CD4-positive, alpha-beta T cell treated with Interleukin-12 subunit alpha and Interleukin-12 subunit beta, for 1 hour (primary cell): ENCODE measurements around the gene EPHB3.

ENCODE experiments used
- DNase-seq: peaks from one replicate; pipeline ENCODE4 v3.0.0-alpha.2; 2020

EPHB3 gene

DNA sequence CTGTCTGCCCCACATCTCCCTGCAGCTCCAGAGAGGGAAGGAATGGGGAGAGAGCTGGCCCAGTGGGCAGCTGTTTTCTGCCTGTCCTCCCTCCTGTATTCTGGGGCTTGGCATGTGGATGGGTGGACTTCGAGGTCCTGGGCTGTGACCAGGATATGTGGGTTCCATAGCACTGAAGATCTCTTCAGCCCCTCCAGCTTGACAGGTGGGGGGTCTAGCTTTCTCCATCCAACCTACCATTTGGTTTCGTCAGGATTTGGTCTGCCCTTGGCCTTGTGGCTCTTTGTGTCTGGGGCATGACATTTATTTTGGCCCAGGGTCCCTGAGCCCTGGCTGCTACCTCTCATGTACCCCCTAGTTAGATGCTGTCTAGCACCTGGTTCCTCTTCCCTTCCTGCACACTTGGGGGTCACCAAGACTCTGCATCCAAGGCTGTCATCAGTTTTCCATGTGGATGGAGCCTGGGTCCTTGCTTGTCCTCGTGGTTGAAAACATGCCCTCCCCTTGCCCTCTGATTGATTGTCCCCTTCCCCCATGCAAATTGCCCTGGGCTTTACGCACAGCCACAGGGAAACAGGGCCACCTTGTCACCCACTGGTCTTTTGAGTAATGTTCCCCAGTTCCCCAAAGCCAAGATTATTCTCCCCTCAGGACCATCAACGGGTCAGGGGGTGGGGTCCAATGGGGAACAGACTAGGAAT lies 3.2 kb downstream of the EPHB3 start:
- no peak for DNase-seq

DNA sequence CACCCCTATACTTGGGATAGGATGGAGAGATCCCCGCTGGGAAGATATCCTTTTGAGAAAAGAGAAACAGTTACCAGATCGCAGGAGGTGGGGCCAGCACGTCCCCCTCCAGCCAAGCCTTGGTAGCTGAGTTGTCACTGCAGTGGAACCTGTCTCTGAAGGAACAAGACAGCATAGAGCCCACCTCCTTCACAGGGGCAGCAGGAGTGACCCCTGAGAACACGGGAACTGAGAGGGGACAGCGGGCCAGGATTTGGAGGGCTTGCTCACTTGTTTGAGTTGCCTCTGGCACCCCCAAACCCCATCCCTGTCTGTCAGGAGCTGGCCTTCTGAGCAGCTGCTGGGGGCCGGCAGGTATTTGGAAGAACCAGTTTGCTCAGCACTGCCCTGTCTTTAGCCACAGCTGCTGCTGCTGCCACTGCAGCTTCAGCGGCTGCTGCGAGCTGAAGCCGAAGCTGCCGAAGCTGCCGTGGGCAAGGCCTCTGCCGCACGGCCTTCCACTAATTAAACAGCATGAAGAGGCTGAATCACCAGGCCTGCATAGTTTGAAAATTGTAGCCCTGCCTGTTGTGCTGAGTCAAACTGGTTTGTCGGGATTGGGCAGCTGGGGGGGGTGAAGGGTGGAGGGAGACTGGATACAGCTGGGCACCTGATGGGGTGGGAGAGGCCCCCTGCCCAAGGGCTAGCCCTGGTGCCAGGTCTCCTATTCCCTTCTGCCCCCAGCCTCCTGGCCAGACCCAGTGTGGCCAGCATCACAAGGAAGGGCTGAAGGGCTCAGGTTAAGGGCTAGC lies 4.0 kb downstream of the EPHB3 start:
- DNase-seq, result no peak

- DNase-seq, result no peak
These were observed 5.1 kb downstream of the EPHB3 start for GRCh38 chr3:184566441-184567414.

DNA sequence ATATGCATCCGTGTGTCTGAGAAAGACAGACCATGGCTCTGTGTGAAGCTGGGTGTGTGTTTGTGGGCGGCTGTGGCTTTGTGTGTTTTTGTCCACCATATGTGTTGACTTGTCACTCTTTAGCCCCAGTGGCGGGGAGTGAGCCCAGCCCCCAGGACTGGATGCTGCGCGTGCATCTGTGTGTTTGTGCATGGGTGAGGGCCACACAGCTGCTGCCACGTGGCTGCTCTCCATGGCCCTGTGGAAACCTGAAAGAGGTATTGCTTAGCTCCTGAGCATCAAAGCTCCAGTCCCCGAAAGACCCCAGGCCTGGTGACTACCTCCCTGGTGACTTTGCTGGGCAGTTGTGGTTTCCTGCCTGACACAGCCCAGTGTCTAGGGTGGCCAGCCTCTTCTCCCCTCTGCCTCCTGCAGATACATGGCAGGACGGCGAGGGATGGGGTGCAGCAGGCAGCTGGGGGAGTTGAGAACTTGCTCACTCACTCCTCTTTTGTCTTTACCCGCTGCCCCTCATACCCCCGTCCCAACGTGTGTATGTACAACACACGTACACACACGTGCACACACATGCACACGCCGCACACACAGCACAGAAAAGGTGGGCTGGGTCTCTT lies 6.5 kb downstream of the EPHB3 start:
- DNase-seq, result no peak

DNA sequence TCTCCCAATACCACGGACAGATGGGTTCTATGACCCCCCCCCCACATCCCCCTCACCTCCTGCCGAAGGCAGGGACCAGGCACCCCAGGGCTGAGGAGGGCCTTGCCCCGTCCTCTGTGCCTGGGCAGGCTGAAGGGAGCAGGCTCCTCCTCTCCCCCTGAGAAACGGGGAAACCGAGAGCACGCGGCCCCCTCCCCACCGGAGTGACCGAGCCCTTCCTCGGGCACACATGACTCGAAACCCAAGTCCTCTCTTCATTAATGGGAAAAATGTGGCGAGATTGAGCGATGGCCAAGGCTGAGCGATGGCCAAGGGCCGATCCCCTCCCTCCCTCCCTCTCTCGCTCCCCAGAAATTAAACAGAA lies 7.0 kb downstream of the EPHB3 start:
- no peak for DNase-seq

DNA sequence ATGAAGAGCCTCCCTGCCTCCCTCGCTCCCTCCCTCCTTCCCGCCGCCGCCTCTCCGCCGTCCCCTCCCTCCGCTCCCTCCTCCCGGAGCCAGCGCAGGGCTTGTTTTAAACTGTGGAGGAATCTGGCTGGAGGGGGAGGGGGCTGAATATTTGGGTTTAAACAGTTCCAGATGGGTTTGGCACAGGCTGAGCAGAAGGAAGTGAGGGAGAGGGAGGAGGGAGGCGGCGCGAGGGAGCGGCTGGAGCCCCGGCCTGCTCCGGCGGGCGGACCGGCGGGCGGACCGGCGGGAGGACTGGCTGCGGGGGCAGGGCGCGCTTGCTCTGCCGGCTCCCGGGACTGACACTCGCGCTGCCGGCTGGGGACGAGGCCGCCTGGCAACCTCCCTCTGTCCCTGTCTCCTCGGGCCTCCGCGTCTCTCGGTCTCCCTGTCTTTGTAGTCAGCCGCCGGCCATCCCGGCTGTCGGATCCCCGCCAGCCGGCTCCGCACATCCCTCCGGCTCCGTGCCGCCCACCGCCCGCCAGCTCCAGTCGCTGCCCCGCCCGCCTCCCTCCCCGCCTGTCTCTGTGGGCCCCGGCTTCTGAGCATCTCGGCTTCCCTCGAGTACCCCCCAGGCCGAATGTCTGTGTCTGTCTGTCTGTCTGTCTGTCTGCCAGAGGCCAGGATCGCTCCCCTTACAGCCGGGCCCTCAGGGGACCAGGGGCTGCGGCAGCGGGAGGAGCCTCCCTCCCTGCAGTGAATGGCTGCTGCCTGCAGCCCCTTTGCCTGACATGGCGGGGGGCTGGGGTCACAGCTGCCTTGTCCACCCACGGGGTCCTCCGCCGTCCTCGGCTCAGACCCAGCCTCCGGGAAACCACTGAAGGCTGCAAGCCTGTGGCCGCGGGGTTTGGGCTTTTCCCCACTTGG lies 7.6 kb downstream of the EPHB3 start:
- DNase-seq, result peak; percentile 15

GRCh38 chr3:184570035-184570434 lies 8.4 kb downstream of the EPHB3 start:
- no peak for DNase-seq

- no peak for DNase-seq
These were observed 8.9 kb downstream of the EPHB3 start for GRCh38 chr3:184570489-184570888.

DNA sequence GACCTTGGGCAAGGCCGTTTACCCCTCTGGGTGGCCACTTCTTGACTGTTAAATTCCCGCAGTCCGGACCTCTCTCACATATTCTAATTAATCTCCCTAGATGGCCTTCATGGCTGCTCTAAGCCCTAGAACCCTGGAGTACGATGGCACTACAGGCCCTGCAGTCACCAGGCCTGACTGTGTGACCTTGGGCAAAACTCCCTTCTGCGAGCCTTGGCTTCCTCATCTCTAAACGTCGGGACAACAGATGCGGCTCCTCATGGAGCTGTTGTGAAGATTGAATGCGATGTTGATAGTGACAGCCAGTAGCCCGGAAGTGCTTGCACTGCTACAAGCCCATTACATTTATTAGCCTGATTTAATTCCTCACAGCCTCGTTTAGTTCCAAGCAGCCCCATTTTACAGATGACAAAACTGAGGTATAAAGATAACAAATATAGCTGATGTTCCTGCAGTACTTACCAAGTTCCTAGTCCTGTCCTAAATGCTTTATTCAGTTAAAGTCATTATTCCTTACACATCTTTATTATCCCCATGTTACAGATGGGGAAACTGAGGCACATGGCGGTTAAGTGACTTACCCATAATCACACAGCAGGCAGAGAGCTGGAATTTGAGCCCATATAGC lies 10.3 kb downstream of the EPHB3 start:
- DNase-seq, result no peak

DNA sequence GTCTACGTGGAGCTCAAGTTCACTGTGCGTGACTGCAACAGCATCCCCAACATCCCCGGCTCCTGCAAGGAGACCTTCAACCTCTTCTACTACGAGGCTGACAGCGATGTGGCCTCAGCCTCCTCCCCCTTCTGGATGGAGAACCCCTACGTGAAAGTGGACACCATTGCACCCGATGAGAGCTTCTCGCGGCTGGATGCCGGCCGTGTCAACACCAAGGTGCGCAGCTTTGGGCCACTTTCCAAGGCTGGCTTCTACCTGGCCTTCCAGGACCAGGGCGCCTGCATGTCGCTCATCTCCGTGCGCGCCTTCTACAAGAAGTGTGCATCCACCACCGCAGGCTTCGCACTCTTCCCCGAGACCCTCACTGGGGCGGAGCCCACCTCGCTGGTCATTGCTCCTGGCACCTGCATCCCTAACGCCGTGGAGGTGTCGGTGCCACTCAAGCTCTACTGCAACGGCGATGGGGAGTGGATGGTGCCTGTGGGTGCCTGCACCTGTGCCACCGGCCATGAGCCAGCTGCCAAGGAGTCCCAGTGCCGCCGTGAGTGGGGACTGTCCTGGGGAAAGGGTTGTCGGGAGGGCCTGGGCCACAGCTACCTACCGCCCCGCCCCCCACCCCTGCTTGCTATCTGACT lies 11.2 kb downstream of the EPHB3 start:
- DNase-seq, result no peak

DNA sequence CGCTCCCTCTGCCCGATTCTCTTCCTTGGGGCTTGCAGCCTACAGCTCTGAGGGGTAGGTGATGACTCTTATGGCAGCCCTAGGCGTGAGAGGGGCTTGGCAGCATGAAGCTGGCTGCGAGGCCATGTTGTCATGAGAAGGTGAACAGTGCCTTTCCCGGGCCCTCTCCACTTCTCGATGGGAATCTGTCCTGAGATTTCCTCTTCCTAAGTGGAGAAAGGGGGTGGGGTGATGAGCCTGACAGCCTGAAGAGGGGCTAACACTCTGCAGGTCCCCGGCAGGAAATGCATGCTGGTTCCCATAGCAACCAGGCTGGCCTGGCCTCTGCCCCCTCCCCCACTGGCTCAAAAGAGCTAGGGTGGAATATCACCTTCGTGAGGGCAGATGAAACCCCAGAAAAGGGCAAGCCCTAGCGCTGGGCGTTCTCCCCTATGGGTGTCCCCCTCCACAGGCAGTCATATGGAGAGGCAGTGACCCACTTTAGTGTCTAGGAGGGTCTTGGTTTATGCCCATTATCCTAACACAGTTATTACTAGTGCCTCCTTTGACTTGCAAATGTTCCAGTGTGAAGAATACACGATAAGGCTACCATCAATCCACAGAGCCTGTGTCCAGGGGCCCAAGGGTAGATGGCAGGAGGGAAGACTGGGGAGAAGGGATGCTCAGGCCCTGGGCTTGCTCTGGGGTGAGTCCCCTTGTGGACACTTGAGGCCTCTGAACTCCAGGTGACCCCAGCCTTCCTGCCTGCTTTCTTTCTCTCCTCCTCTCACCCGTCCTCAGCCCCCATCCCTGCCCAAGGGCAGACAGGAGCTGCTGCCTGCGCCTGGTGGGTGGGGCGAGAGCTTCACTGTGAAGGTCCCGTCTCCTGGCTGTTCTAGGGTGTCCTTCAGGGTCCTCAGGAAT lies 13.2 kb downstream of the EPHB3 start:
- no peak for DNase-seq

DNA sequence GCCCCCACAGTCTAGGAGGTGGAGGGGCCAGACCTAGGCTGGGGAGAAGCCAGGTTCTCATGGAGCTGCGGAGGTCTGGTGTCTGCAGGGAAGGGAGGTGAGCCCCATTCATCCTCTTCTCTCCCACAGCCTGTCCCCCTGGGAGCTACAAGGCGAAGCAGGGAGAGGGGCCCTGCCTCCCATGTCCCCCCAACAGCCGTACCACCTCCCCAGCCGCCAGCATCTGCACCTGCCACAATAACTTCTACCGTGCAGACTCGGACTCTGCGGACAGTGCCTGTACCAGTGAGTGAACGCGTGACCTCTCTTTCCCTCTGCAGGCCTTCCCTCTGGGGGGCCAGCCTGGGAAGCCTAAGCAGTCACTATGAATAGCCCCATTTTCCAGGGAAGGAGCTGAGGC lies 14.1 kb downstream of the EPHB3 start:
- DNase-seq, result no peak

GRCh38 chr3:184576457-184577240 lies 15.1 kb downstream of the EPHB3 start:
- DNase-seq, result no peak

- DNase-seq, result no peak
These were observed 16.0 kb downstream of the EPHB3 start for GRCh38 chr3:184577546-184577945.

GRCh38 chr3:184578218-184578617 lies 16.6 kb downstream of the EPHB3 start:
- no peak for DNase-seq

- no peak for DNase-seq
These were observed 17.2 kb downstream of the EPHB3 start for GRCh38 chr3:184578822-184579221.

DNA sequence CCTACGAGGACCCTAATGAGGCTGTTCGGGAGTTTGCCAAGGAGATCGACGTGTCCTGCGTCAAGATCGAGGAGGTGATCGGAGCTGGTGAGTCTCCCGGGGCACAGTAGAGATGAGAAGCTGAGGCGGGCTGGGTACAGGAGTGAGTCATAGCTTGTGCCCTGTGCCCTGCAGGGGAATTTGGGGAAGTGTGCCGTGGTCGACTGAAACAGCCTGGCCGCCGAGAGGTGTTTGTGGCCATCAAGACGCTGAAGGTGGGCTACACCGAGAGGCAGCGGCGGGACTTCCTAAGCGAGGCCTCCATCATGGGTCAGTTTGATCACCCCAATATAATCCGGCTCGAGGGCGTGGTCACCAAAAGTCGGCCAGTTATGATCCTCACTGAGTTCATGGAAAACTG lies 17.9 kb downstream of the EPHB3 start:
- DNase-seq, result no peak

- no peak for DNase-seq
These were observed 18.8 kb downstream of the EPHB3 start for GRCh38 chr3:184580376-184580775.

DNA sequence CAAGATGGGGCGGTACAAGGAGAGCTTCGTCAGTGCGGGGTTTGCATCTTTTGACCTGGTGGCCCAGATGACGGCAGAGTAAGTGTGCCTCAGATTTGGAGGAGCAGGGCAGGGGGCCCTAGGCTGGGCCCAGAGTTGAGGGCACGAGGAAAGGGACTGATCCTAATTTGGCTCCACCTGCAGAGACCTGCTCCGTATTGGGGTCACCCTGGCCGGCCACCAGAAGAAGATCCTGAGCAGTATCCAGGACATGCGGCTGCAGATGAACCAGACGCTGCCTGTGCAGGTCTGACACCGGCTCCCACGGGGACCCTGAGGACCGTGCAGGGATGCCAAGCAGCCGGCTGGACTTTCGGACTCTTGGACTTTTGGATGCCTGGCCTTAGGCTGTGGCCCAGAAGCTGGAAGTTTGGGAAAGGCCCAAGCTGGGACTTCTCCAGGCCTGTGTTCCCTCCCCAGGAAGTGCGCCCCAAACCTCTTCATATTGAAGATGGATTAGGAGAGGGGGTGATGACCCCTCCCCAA lies 19.8 kb downstream of the EPHB3 start:
- no peak for DNase-seq
